Activated naive CD8-positive, alpha-beta T cell (primary cell): ENCODE data around the gene TOP2A.

Experiments used
- H3K27ac Mint-ChIP-seq: one replicate; pipeline ENCODE4 v1.8.0; 2021; ENCODE audit warnings: mixed read lengths
- H3K27me3 Mint-ChIP-seq: one replicate; pipeline ENCODE4 v1.8.0; 2021; ENCODE audit warnings: mixed read lengths
- H3K36me3 Mint-ChIP-seq: one replicate; pipeline ENCODE4 v1.8.0; 2021; ENCODE audit warnings: mixed read lengths
- H3K4me1 Mint-ChIP-seq: one replicate; pipeline ENCODE4 v1.8.0; 2021; ENCODE audit warnings: low read depth, mixed read lengths
- H3K4me3 Mint-ChIP-seq: one replicate; pipeline ENCODE4 v1.8.0; 2021; ENCODE audit warnings: mild to moderate bottlenecking, mixed read lengths
- H3K9me3 Mint-ChIP-seq: one replicate; pipeline ENCODE4 v1.8.0; 2021; ENCODE audit warnings: low read depth, mixed read lengths

The TOP2A gene

GRCh38 chr17:40364121-40364861 lies 53.4 kb downstream of the TOP2A start, which contains the start of gene GJD3:
TSS of gene GJD3 (minus strand) at chr17:40364737. CDS start at chr17:40363815, 922 bp downstream.
- Mint-ChIP-seq H3K4me3 (peak within 1 kb of the TSS; percentile 65), H3K9me3 (no peaks in the 10 kb centered on the region), H3K36me3 (no peaks in the 10 kb centered on the region), H3K27me3 (peaks cover 1% of the 10 kb centered on the region), H3K27ac (no peak within 1 kb of the TSS), H3K4me1 (peaks cover 5% of the 10 kb centered on the region)

- peak overlapping the region; percentile 69 for H3K4me3 Mint-ChIP-seq
- H3K27me3 Mint-ChIP-seq, result peaks cover 1% of the 10 kb centered on the region
- H3K9me3 Mint-ChIP-seq, result no peaks in the 10 kb centered on the region
- H3K4me1 Mint-ChIP-seq, result peaks cover 10% of the 10 kb centered on the region
- no peak overlapping the region for H3K27ac Mint-ChIP-seq
- no peaks in the 10 kb centered on the region for H3K36me3 Mint-ChIP-seq
These were observed 54.4 kb downstream of the TOP2A start for GRCh38 chr17:40363111-40363827.

DNA sequence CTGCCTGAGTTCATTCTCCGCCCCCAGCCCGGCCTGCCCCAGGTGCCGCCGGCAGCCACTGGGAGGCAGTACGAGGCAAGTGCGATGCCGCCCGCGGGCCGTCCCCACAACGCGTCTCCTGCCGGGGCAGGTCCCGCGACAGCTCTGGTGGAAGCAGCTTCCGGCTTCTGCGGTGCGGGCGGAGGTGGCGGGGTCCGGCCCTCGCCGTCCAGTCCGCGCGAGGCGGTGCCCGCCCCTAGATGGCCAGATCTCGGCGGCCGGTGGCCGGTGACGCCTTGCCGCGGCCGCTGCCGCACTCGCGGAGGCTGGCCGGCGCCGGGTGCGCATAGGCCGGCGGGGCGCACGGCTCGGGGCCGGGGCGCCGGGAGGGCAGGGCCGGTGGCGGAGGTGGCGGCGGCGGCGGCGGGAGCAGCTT lies 55.0 kb downstream of the TOP2A start:
- Mint-ChIP-seq H3K27me3 (peaks cover 1% of the 10 kb centered on the region), H3K36me3 (no peaks in the 10 kb centered on the region), H3K4me3 (peak overlapping the region; percentile 66), H3K27ac (no peak overlapping the region), H3K9me3 (no peaks in the 10 kb centered on the region), H3K4me1 (peaks cover 12% of the 10 kb centered on the region)

- H3K9me3 Mint-ChIP-seq, result no peaks in the 10 kb centered on the region
- peak overlapping the region; percentile 66 for H3K4me3 Mint-ChIP-seq
- peaks cover 1% of the 10 kb centered on the region for H3K27me3 Mint-ChIP-seq
- no peak overlapping the region for H3K27ac Mint-ChIP-seq
- peaks cover 12% of the 10 kb centered on the region for H3K4me1 Mint-ChIP-seq
- no peaks in the 10 kb centered on the region for H3K36me3 Mint-ChIP-seq
These were observed 55.6 kb downstream of the TOP2A start for GRCh38 chr17:40361925-40362695.

DNA sequence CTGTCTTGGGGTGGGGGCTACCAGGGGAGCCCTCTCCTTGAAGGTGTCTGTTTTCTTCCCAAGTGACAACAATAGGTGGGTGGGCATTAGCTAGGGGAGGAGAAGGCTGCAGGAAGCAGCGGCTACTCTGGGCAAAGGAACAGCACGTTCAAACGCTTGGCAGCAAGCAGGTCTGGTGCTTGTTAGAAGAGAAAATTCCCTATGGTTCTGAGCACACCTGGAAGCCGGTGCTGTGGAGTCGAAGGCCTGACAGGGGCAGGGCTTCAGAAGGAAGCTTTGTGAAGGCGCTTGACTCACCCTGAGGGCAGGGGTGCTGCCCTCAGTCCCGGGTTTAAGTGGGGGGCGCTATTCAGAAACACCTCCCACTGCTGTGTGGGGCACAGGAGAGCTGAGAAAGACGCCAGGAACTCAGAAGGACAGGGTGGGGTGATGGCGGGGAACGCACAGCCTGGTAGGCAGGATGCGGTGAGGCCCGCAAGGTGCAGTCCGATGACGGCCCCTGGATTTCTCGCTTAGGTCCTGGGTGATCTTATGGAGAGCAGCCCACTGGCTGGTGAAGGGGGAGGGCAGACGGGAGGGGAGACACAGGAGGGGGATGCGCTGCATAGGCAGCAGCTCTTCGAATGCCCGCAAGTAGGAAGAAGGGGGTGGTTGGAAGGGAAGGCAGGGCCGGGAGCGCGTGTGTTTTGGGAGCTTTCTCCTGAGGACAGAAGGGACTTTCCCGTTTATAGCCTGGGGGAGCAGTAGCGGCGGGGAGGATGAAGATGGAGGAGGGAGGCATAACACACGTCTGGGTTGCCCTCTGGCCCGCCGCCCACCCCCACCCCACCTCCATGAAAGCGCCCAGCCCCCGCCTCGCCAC lies 56.4 kb downstream of the TOP2A start:
- peak overlapping the region; percentile 30 for H3K4me3 Mint-ChIP-seq
- peaks cover 1% of the 10 kb centered on the region for H3K27me3 Mint-ChIP-seq
- H3K9me3 Mint-ChIP-seq, result no peaks in the 10 kb centered on the region
- H3K27ac Mint-ChIP-seq, result no peak overlapping the region
- H3K36me3 Mint-ChIP-seq, result no peaks in the 10 kb centered on the region
- peaks cover 12% of the 10 kb centered on the region for H3K4me1 Mint-ChIP-seq

- Mint-ChIP-seq H3K4me3 (no peak overlapping the region), H3K9me3 (no peaks in the 10 kb centered on the region), H3K27ac (no peak overlapping the region), H3K36me3 (no peaks in the 10 kb centered on the region), H3K4me1 (peaks cover 12% of the 10 kb centered on the region), H3K27me3 (peaks cover 1% of the 10 kb centered on the region)
These were observed 57.6 kb downstream of the TOP2A start for GRCh38 chr17:40360091-40360490.

DNA sequence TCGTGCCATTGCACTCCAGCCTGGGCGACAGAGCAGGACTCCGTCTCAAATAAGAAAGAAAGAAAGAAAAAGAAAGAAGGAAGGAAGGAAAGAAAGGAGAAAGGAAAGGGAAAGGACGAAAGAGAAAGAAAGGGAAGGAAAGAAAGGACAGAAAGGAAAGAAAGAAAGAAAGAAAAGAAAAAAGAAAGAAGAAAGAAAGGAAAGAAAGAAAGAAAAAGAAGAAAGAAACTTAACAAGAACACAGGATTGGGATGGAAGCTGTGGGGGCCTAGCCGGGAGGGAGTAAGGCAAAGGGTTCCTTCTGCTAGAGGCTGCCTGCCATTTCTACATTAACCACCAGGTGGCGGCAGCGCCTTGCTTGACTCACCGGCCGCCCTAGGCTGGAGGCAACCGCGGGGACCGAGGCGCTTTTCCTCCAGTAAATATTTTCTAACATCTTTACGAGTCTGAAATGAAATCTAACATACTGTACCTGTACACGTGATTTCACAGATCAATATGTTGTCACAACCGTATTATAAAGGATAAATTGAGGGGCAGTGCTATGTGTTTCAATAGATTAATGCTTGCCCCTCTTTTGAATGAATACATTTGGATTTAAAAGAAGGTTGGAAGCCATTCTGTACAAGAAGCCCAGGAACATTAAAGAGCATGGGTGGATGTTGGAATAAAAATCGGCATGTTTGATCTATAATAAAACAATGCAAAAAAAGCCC lies 59.2 kb downstream of the TOP2A start:
- Mint-ChIP-seq H3K27ac (peak overlapping the region; percentile 22), H3K9me3 (no peaks in the 10 kb centered on the region), H3K4me1 (peaks cover 11% of the 10 kb centered on the region), H3K27me3 (peaks cover 1% of the 10 kb centered on the region), H3K4me3 (peak overlapping the region; percentile 38), H3K36me3 (no peaks in the 10 kb centered on the region)

DNA sequence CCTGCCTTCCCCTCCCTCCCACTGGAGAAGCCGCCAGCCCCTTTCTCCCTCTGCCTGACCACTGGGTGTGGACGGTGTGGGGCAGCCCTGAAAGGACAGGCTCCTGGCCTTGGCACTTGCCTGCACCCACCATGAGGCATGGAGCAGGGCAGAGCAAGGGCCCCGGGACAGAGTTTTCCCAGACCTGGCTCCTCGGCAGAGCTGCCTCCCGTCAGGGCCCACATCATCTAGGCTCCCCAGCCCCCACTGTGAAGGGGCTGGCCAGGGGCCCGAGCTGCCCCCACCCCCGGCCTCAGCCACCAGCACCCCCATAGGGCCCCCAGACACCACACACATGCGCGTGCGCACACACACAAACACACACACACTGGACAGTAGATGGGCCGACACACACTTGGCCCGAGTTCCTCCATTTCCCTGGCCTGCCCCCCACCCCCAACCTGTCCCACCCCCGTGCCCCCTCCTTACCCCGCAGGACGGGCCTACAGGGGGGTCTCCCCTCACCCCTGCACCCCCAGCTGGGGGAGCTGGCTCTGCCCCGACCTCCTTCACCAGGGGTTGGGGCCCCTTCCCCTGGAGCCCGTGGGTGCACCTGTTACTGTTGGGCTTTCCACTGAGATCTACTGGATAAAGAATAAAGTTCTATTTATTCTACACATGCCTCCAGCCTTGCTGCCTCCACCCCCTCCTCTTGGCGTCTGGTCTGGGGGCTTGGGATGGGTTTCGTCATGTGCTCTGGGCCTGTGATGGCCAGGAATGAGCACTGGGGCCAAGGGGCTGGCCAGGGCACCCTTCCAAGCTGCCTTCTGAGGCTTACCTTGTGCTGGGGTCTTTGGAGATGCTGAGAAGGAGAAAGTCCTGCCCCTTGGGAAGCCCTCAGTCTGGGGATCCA lies 60.5 kb downstream of the TOP2A start:
- Mint-ChIP-seq H3K9me3 (no peaks in the 10 kb centered on the region), H3K4me3 (no peak overlapping the region), H3K27me3 (no peaks in the 10 kb centered on the region), H3K27ac (no peak overlapping the region), H3K36me3 (peaks cover 4% of the 10 kb centered on the region), H3K4me1 (peaks cover 19% of the 10 kb centered on the region)

DNA sequence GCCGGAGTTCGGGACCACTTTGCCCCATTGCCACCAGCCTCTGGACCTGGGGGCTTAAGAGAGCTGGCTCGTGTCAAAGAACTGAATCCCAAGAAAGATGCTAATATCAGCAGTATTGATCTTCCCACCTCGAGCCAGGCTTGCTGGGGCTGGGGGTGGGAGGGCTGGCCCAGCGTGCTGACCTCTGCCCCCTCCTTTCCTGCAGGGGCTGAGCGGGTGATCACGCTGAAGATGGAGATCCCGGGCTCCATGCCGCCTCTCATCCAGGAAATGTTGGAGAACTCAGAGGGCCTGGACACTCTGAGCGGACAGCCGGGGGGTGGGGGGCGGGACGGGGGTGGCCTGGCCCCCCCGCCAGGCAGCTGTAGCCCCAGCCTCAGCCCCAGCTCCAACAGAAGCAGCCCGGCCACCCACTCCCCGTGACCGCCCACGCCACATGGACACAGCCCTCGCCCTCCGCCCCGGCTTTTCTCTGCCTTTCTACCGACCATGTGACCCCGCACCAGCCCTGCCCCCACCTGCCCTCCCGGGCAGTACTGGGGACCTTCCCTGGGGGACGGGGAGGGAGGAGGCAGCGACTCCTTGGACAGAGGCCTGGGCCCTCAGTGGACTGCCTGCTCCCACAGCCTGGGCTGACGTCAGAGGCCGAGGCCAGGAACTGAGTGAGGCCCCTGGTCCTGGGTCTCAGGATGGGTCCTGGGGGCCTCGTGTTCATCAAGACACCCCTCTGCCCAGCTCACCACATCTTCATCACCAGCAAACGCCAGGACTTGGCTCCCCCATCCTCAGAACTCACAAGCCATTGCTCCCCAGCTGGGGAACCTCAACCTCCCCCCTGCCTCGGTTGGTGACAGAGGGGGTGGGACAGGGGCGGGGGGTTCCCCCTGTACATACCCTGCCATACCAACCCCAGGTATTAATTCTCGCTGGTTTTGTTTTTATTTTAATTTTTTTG lies 61.6 kb downstream of the TOP2A start:
- H3K4me1 Mint-ChIP-seq, result peaks cover 24% of the 10 kb centered on the region
- peaks cover 5% of the 10 kb centered on the region for H3K36me3 Mint-ChIP-seq
- no peak overlapping the region for H3K4me3 Mint-ChIP-seq
- H3K9me3 Mint-ChIP-seq, result no peaks in the 10 kb centered on the region
- no peaks in the 10 kb centered on the region for H3K27me3 Mint-ChIP-seq
- no peak overlapping the region for H3K27ac Mint-ChIP-seq

DNA sequence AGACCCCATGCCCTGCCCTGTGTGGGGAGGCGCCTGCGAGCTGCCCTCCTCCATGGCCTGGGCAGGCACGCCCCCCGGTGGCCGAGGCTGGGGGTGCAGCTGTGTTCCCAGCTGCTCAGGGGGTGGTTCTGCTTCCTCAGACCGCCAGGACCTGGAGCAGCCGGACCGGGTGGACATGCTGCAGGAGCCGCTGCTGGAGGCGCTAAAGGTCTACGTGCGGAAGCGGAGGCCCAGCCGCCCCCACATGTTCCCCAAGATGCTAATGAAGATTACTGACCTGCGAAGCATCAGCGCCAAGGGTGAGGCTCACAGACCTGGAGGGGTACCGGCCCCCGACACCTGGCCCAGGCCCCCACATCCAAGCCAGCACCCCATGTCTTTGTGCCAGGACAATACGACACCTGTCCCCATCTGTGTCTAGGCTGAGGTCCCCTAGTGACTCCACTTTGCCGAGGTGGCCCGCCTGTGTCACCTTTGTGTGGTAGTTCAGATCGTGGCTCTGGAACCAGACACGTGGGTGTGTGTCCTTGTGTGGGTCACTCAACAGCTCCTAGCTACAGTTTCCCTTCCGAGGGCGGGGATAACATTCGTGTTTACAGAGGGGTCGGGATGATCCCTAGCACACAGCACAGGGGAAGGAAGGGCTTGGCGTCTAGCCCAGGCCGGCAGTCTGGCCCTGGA lies 62.4 kb downstream of the TOP2A start:
- H3K9me3 Mint-ChIP-seq, result no peaks in the 10 kb centered on the region
- H3K4me3 Mint-ChIP-seq, result no peak overlapping the region
- H3K27ac Mint-ChIP-seq, result no peak overlapping the region
- H3K36me3 Mint-ChIP-seq, result peaks cover 5% of the 10 kb centered on the region
- peaks cover 24% of the 10 kb centered on the region for H3K4me1 Mint-ChIP-seq
- no peaks in the 10 kb centered on the region for H3K27me3 Mint-ChIP-seq

DNA sequence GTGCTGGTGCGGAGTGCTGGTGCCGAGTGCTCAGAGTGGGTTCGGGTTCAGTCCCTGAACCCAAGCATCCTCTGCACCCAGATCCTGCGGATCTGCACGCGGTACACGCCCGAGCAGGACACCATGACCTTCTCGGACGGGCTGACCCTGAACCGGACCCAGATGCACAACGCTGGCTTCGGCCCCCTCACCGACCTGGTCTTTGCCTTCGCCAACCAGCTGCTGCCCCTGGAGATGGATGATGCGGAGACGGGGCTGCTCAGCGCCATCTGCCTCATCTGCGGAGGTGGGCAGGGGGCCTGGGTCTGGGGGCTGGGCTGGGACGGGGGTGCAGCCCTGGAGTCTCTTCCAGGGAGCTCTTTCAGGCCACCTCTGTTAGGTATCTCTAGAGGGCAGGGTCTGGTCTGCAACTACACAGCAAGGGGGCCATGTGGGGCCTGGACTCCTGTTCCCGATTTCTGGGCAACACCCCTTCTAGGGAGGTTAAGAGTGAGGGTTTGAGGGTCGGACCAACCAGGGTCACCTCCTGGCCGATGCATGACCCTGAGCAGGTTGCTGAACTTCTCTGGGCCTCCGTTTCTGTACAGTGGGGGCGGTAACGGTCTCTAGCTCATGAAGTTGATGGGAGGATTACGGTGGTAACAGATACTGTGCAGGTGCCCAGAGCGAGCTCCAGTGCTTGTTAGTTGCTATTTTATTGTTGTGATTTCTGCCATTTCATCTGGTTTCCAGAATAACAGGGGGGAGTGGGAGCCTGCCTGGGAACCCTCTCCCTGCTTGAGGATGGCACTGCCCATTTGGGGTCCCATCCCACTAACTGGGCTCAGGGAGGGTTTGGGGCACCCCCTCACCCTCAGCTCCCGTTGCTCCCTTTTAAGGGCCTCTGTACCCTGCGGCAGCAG lies 63.2 kb downstream of the TOP2A start:
- Mint-ChIP-seq H3K9me3 (no peaks in the 10 kb centered on the region), H3K4me3 (no peak overlapping the region), H3K36me3 (peaks cover 5% of the 10 kb centered on the region), H3K27me3 (no peaks in the 10 kb centered on the region), H3K4me1 (peaks cover 30% of the 10 kb centered on the region), H3K27ac (no peak overlapping the region)
